ENCODE measurements around the gene RABL2A.
"Not testable (repeated sequence)": the region's sequence is repeated elsewhere in the genome, so short reads cannot be mapped to it uniquely, and the experiment has no call there.

- TF ChIP-seq, protein P1, sequence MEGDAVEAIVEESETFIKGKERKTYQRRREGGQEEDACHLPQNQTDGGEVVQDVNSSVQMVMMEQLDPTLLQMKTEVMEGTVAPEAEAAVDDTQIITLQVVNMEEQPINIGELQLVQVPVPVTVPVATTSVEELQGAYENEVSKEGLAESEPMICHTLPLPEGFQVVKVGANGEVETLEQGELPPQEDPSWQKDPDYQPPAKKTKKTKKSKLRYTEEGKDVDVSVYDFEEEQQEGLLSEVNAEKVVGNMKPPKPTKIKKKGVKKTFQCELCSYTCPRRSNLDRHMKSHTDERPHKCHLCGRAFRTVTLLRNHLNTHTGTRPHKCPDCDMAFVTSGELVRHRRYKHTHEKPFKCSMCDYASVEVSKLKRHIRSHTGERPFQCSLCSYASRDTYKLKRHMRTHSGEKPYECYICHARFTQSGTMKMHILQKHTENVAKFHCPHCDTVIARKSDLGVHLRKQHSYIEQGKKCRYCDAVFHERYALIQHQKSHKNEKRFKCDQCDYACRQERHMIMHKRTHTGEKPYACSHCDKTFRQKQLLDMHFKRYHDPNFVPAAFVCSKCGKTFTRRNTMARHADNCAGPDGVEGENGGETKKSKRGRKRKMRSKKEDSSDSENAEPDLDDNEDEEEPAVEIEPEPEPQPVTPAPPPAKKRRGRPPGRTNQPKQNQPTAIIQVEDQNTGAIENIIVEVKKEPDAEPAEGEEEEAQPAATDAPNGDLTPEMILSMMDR (IDR thresholded peaks at IDR 0.05), result not testable (repeated sequence)
- not testable (repeated sequence) for TF ChIP-seq POLR2A (IDR thresholded peaks at IDR 0.05)
Measured at GRCh38 chr2:113650834-113651815, 24.1 kb downstream of the RABL2A start.

Data from heart left ventricle (tissue), 13 donors.